ACC112 (cell line): ENCODE data around the gene CDYL2.
A peak's percentile ranks its signal among the peaks of the same experiment; 100 is the strongest.
"Not testable (repeated sequence)": the region's sequence is repeated elsewhere in the genome, so short reads cannot be mapped to it uniquely, and the experiment has no call there.

Experiments used
- H2AFZ ChIP-seq: fragments of 200-600 bp; sonication (generic); one replicate; pipeline ENCODE4 v1.6.0; 2017; ENCODE audit warnings: antibody characterized with exemption, low read length; ENCODE audit not compliant: unreplicated experiment
- H3K27ac ChIP-seq: fragments of 200-600 bp; sonication (generic); 2 replicates; pipeline ENCODE4 v1.5.1; 2014; ENCODE audit warnings: low read depth, mild to moderate bottlenecking, antibody characterized with exemption, low read length, moderate library complexity
- H3K27me3 ChIP-seq: fragments of 200-600 bp; sonication (generic); 2 replicates; pipeline ENCODE4 v1.6.1; 2014; ENCODE audit warnings: mild to moderate bottlenecking, antibody characterized with exemption, low read length, moderate library complexity, mixed read lengths; ENCODE audit not compliant: insufficient read depth
- H3K36me3 ChIP-seq: fragments of 200-600 bp; sonication (generic); 2 replicates; pipeline ENCODE4 v1.6.1; 2016; ENCODE audit warnings: mild to moderate bottlenecking, antibody characterized with exemption, low read length, moderate library complexity, mixed read lengths; ENCODE audit not compliant: insufficient read depth
- H3K4me1 ChIP-seq: fragments of 200-600 bp; sonication (generic); one replicate; pipeline ENCODE4 v1.6.1; 2016; ENCODE audit warnings: low read length, mixed read lengths; ENCODE audit not compliant: insufficient read depth, unreplicated experiment, control insufficient read depth
- H3K4me3 ChIP-seq: fragments of 200-600 bp; sonication (generic); 2 replicates; pipeline ENCODE4 v1.5.1; 2014; ENCODE audit warnings: mild to moderate bottlenecking, low read depth, low read length
- H3K79me2 ChIP-seq: fragments of 200-600 bp; sonication (generic); one replicate; pipeline ENCODE4 v1.6.0; 2016; ENCODE audit warnings: low read length; ENCODE audit not compliant: control insufficient read depth, unreplicated experiment, insufficient read depth

CDYL2 gene

GRCh38 chr16:80790751-80791150 lies 13.6 kb downstream of the CDYL2 start:
- Histone ChIP-seq H3K27ac (no peak overlapping the region), H3K4me3 (no peak overlapping the region), H3K79me2 (peaks cover 12% of the 10 kb centered on the region), H3K27me3 (no peaks in the 10 kb centered on the region), H2AFZ (no peak overlapping the region), H3K36me3 (no peaks in the 10 kb centered on the region), H3K4me1 (no peaks in the 10 kb centered on the region)

- no peak overlapping the region for H3K4me3 ChIP-seq
- H2AFZ ChIP-seq = no peak overlapping the region
- H3K79me2 ChIP-seq = peaks cover 6% of the 10 kb centered on the region
- no peaks in the 10 kb centered on the region for H3K27me3 ChIP-seq
- H3K27ac ChIP-seq = no peak overlapping the region
- no peaks in the 10 kb centered on the region for H3K4me1 ChIP-seq
- no peaks in the 10 kb centered on the region for H3K36me3 ChIP-seq
Measured at GRCh38 chr16:80788027-80788426, 16.4 kb downstream of the CDYL2 start.

GRCh38 chr16:80786561-80786960 lies 17.8 kb downstream of the CDYL2 start:
- H2AFZ ChIP-seq, H3K27ac ChIP-seq, H3K4me1 ChIP-seq, H3K27me3 ChIP-seq, H3K79me2 ChIP-seq, H3K4me3 ChIP-seq, H3K36me3 ChIP-seq: not testable (repeated sequence)

- no peaks in the 10 kb centered on the region for H3K27me3 ChIP-seq
- no peak overlapping the region for H3K4me3 ChIP-seq
- H2AFZ ChIP-seq = no peak overlapping the region
- no peak overlapping the region for H3K27ac ChIP-seq
- H3K79me2 ChIP-seq = peaks cover 2% of the 10 kb centered on the region
- H3K4me1 ChIP-seq = no peaks in the 10 kb centered on the region
- H3K36me3 ChIP-seq = no peaks in the 10 kb centered on the region
Measured at GRCh38 chr16:80784951-80785350, 19.4 kb downstream of the CDYL2 start.

- H3K4me3 ChIP-seq = peak overlapping the region; percentile 41
- H3K27ac ChIP-seq = peak overlapping the region; percentile 11; the same call in 1 of the 2 replicates
- no peaks in the 10 kb centered on the region for H3K36me3 ChIP-seq
- no peaks in the 10 kb centered on the region for H3K79me2 ChIP-seq
- H2AFZ ChIP-seq = peak overlapping the region; percentile 35
- H3K27me3 ChIP-seq = no peaks in the 10 kb centered on the region
- H3K4me1 ChIP-seq = peaks cover 4% of the 10 kb centered on the region
Measured at GRCh38 chr16:80778703-80779102, 25.7 kb downstream of the CDYL2 start.

GRCh38 chr16:80776856-80777255 lies 27.5 kb downstream of the CDYL2 start:
- Histone ChIP-seq H2AFZ (no peak overlapping the region), H3K27me3 (no peaks in the 10 kb centered on the region), H3K4me3 (no peak overlapping the region), H3K4me1 (peaks cover 4% of the 10 kb centered on the region), H3K36me3 (no peaks in the 10 kb centered on the region), H3K79me2 (no peaks in the 10 kb centered on the region), H3K27ac (no peak overlapping the region)

- Histone ChIP-seq H3K4me1 (peaks cover 4% of the 10 kb centered on the region), H2AFZ (no peak overlapping the region), H3K27me3 (no peaks in the 10 kb centered on the region), H3K79me2 (no peaks in the 10 kb centered on the region), H3K4me3 (no peak overlapping the region), H3K27ac (no peak overlapping the region), H3K36me3 (no peaks in the 10 kb centered on the region)
Measured at GRCh38 chr16:80775450-80775849, 28.9 kb downstream of the CDYL2 start.

GRCh38 chr16:80766798-80767197 lies 37.6 kb downstream of the CDYL2 start:
- Histone ChIP-seq H3K27me3 (no peaks in the 10 kb centered on the region), H3K4me3 (no peak overlapping the region), H3K36me3 (no peaks in the 10 kb centered on the region), H2AFZ (no peak overlapping the region), H3K4me1 (no peaks in the 10 kb centered on the region), H3K79me2 (peaks cover 2% of the 10 kb centered on the region), H3K27ac (no peak overlapping the region)

GRCh38 chr16:80759419-80760162 lies 44.8 kb downstream of the CDYL2 start:
- Histone ChIP-seq H3K36me3 (no peaks in the 10 kb centered on the region), H3K27me3 (no peaks in the 10 kb centered on the region), H3K4me1 (peaks cover 8% of the 10 kb centered on the region), H2AFZ (no peak overlapping the region), H3K79me2 (peaks cover 3% of the 10 kb centered on the region), H3K4me3 (no peak overlapping the region), H3K27ac (no peak overlapping the region)

- H3K27me3 ChIP-seq = no peaks in the 10 kb centered on the region
- no peaks in the 10 kb centered on the region for H3K79me2 ChIP-seq
- H3K27ac ChIP-seq = no peak overlapping the region
- peaks cover under 1% of the 10 kb centered on the region for H3K4me1 ChIP-seq
- H3K36me3 ChIP-seq = no peaks in the 10 kb centered on the region
- no peak overlapping the region for H2AFZ ChIP-seq
- no peak overlapping the region for H3K4me3 ChIP-seq
Measured at GRCh38 chr16:80754476-80754875, 49.9 kb downstream of the CDYL2 start.

GRCh38 chr16:80752541-80752940 lies 51.9 kb downstream of the CDYL2 start:
- no peaks in the 10 kb centered on the region for H3K36me3 ChIP-seq
- H3K79me2 ChIP-seq = peaks cover 3% of the 10 kb centered on the region
- no peak overlapping the region for H2AFZ ChIP-seq
- H3K27me3 ChIP-seq = no peaks in the 10 kb centered on the region
- no peaks in the 10 kb centered on the region for H3K4me1 ChIP-seq
- H3K4me3 ChIP-seq = no peak overlapping the region
- no peak overlapping the region for H3K27ac ChIP-seq
